ENCODE measurements around the gene FGFR2. TPM values are rescaled to one million over a fixed set of nuclear protein-coding genes. Genes with fewer than 3 reads are reported as not detected.

Gene FGFR2
- total RNA-seq, 1 donor from 2014 or later: not detected

GRCh38 chr10:121590772-121591171 lies 7.5 kb downstream of the FGFR2 start:
- intact Hi-C loops (cut with micrococcal nuclease): no loop called here

DNA sequence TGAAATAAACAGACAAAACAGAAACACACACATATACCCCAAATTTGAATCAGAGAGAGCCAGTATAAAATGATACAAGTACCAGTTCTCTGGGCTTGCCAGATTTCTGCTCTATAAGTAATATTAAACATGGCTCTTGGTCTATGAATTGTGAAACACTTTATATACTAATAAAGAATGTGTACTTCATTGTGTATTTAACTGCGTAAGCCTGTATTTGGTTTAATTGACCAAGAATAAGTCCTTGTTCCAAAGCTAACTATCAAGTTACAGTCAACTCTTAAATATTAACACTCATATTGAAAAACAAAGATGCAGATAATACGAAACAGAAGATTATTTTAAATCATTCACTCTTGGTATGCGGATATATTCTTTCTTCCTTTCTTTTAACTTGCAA lies 8.7 kb downstream of the FGFR2 start:
- intact Hi-C loops (cut with micrococcal nuclease): no loop called here

DNA sequence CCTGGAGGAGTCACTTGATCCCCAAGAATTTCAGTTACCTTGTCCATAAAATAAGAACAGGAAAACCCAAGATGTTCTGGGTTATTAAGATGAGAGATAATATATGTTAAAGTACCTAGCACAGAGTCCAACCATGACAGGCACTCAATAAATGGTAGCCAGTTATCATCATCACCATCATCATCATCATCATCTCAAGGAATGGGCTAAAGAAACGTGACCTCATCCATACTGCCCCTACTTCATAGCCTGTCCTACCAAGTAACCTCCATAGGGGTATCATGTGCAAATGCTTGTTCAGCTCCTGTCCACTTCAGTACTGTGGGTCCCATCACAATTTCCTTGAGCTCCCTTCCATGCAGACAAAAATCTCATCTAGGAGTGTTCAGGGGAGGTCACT lies 14.4 kb downstream of the FGFR2 start:
- intact Hi-C loops (cut with micrococcal nuclease): no loop called here

DNA sequence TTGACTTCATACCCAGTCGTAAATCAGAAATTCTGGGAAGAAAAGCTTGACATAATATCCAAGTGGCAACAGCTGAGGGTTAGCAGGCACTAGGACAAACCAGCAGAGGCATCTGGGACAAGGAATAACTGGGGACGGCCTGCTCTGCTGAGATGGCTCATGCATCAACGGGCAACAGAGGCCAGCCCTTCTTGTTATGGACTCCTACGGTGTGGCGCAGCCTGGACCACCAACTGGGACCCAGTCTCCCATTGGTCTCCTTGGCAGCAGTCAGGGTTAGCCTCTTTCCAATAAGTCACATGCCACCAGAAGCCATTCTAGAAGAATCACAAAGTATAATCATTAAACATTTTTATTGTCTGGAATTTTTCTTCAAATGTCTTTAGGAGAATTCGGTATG lies 15.0 kb downstream of the FGFR2 start:
- intact Hi-C loops (cut with micrococcal nuclease): no loop called here

- intact Hi-C loops (cut with micrococcal nuclease): no loop called here
Observed at GRCh38 chr10:121580276-121581116, 17.7 kb downstream of the FGFR2 start.

GRCh38 chr10:121579656-121580055 lies 18.6 kb downstream of the FGFR2 start:
- intact Hi-C loops (cut with micrococcal nuclease): no loop called here

- intact Hi-C loops (cut with micrococcal nuclease): no loop called here
Observed at GRCh38 chr10:121578965-121579364, 19.3 kb downstream of the FGFR2 start.

- intact Hi-C loops (cut with micrococcal nuclease): no loop called here
Observed at GRCh38 chr10:121578298-121578697, 19.9 kb downstream of the FGFR2 start.

- intact Hi-C loops (cut with micrococcal nuclease): no loop called here
Observed at GRCh38 chr10:121577568-121577967, 20.7 kb downstream of the FGFR2 start.

DNA sequence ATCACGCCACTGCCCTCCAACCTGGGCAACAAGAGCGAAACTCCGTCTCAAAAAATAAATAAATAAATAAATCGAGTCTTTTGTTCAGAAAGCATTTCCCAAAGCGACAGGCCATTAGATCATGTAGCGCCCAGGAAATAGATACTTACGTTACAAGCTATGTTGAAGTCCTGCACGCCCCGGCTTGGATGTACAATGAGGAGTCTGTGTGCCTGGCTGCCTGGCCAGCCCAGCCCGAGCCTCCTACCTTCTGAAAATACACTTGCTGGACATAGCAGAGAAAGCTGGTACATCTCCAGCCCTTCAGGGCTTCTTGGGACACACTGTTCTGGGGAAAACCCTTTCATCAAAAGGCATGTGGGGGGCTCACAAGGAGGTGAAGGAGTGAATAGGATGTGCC lies 22.1 kb downstream of the FGFR2 start:
- intact Hi-C loops (cut with micrococcal nuclease): no loop called here

GRCh38 chr10:121574519-121575166 lies 23.6 kb downstream of the FGFR2 start:
- intact Hi-C loops (cut with micrococcal nuclease): no loop called here

GRCh38 chr10:121573538-121573941 lies 24.7 kb downstream of the FGFR2 start:
- intact Hi-C loops (cut with micrococcal nuclease): no loop called here

DNA sequence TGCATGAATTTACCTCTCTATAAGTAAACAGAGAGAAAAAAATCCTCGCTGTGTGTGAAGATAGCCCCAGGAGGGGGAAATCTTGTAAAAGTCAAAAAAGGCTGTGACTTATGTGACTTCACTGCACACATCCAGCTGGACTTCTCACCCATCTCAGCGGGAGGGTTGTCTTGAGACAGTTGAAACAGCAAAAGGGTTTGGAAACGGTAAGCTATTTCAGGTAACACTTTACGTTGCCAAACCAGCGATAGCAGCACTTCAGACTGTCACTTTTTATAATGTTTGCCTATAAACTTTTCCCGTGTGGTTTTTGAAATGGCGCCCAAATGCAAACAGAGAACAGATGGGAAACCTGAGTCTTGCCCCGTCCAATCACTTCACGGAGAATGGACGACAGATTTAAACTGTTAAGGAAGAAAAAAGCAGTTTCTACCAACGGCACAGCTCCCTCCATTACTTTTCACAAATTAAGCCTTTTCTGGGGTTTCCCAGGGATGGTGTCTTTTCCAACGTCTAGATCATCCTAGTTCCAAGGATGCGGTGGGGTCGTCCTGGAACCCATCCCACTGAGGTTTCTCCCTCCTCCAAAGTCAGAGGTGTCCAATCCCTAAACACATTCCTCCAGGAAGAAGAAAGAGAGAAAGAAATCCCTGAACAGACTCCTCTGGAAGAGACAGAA lies 25.2 kb downstream of the FGFR2 start:
- intact Hi-C loops (cut with micrococcal nuclease): no loop called here

DNA sequence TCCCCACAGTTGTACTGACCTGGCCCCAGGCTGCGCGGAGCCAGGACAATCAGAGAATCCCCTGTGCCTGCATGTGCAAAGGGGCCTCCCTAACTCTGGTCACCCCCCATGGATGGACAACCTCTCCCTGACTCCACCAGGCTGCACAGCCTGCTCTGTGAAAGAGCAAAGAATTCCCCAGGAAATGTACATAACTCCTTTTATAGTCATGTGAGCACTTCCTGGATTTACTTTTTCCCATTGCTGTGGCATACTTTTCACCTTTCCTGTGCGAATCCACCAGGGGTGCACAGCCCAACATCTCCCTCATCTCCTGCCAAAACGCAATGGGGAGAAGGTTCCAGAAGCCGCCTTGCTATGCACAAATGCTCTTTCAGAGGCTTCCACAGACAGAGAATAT lies 27.9 kb downstream of the FGFR2 start:
- intact Hi-C loops (cut with micrococcal nuclease): no loop called here

GRCh38 chr10:121568275-121568674 lies 30.0 kb downstream of the FGFR2 start:
- intact Hi-C loops (cut with micrococcal nuclease): no loop called here

GRCh38 chr10:121567569-121567968 lies 30.7 kb downstream of the FGFR2 start:
- intact Hi-C loops (cut with micrococcal nuclease): no loop called here

- intact Hi-C loops (cut with micrococcal nuclease): no loop called here
Observed at GRCh38 chr10:121566755-121567154, 31.5 kb downstream of the FGFR2 start.

DNA sequence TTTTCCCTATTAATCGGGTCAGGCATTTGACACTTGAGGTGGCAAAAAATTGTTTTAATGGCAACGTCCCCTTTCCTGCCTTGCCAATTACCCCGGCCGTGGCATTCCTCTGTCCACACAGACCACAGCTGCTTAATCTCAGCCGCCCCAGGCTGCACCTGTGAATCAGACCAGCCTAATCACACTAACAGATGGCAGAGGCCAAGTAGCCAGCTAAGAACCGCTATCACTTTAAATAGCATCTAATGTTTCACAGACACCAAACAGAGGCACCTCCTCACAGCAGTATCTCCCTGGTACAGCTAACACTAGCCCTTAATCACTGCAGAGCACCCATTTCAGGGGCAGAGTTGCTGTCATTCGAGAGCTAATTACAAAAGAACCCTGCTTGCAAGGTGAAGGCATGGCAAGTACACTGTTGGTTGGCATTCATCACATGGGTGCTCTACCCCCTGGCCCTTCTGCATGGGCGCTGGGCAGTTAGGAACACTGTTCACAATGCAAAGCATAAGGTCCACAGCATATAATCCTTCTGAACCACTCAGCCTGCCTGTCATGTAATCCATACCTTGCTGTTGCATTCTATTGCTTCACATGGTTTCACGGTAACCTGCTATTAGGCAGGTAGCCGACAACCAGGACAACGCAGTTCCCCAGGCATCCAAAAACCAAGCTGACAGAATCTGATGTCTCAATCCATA lies 38.8 kb downstream of the FGFR2 start:
- intact Hi-C loops (cut with micrococcal nuclease): no loop called here

- intact Hi-C loops (cut with micrococcal nuclease): no loop called here
Observed at GRCh38 chr10:121558238-121558637, 40.0 kb downstream of the FGFR2 start.

- intact Hi-C loops (cut with micrococcal nuclease): no loop called here
Observed at GRCh38 chr10:121556918-121557573, 41.2 kb downstream of the FGFR2 start.

GRCh38 chr10:121556455-121556854 lies 41.8 kb downstream of the FGFR2 start:
- intact Hi-C loops (cut with micrococcal nuclease): no loop called here

Measured in T-helper 1 cell treated with Interleukin-12 subunit alpha and Interleukin-12 subunit beta and Interleukin-4 antibody, amounts not matched to agents 30 ng/mL and 1 ng/mL, for 36 hours (primary cell).